Loucy (cell line): ENCODE measurements around the gene GRK6.

Experiments
- EZH2phosphoT487 ChIP-seq: fragments of 200-600 bp; IDR thresholded peaks from 2 replicates; pipeline ENCODE4 v1.6.1; 2018; ENCODE audit warnings: antibody characterized with exemption, mild to moderate bottlenecking, moderate library complexity, borderline replicate concordance
- TF ChIP-seq, protein P1 (sequence below): fragments of 200-600 bp; sonication (generic); conservative IDR thresholded peaks from 2 replicates; pipeline ENCODE4 v1.5.1; 2014; ENCODE audit warnings: mild to moderate bottlenecking, antibody characterized with exemption, low read length

DNA sequence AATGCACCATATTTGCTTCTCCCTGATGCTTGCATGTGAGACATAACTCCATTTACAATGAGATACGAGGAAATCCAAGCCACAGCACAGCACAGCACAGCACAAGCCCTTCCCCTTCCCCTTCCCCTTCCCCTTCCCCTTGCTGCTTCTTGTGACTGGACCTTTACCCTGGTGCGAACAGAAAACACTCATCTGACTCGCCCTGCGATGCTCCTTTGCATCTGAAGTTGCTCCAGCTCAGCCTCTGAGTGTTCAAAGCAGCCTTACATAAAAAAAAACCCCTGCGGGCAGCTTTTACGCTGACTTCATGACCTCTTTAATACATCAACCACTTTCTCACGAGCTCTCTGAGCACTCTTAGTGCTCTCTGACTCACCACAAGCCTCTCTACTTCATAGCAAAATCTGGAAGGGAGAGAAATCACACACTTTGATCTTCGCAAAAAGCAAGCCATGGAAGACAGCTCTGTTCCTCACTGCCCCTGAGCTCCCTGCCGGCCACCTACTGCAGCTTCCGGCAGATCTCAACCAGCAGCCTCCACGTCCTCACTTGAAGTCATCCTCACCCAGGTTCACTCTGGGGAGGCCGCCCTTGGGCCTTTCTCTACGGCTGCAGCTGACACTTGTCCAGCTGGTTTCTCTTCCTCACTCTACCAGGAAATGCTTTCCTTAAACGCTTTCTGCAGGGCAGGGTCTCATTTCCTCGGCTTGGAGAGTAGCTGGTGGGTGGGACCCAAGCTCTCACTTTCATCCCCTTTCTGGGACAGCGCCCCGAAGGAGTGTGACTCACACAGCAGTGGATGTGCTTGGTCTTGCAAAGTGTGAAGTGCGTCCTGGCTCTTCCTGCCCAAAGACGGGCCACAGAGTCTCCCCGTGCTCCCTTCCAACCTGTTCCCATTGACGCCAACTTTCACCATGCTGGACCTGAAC is 37.0 kb upstream of the GRK6 start:
- TF ChIP-seq, protein P1, sequence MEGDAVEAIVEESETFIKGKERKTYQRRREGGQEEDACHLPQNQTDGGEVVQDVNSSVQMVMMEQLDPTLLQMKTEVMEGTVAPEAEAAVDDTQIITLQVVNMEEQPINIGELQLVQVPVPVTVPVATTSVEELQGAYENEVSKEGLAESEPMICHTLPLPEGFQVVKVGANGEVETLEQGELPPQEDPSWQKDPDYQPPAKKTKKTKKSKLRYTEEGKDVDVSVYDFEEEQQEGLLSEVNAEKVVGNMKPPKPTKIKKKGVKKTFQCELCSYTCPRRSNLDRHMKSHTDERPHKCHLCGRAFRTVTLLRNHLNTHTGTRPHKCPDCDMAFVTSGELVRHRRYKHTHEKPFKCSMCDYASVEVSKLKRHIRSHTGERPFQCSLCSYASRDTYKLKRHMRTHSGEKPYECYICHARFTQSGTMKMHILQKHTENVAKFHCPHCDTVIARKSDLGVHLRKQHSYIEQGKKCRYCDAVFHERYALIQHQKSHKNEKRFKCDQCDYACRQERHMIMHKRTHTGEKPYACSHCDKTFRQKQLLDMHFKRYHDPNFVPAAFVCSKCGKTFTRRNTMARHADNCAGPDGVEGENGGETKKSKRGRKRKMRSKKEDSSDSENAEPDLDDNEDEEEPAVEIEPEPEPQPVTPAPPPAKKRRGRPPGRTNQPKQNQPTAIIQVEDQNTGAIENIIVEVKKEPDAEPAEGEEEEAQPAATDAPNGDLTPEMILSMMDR = no peak
- TF ChIP-seq EZH2phosphoT487 = no peak
